SK-N-SH (cell line): ENCODE results near the gene NPW. TPM values are rescaled to one million over a fixed set of nuclear protein-coding genes. Genes with fewer than 3 reads are reported as not detected.

Experiments
- CTCF ChIA-PET: fragments of 300-600, 350-600 bp; formaldehyde crosslinking; extraction: SDS; loops from one replicate; lab custom pipeline; 2021; lab: Yijun Ruan, JAX
- POLR2A ChIA-PET: fragments of 350-600 bp; sonication (Branson Sonifier 250); formaldehyde crosslinking; extraction: SDS; loops from one replicate; lab custom pipeline; 2020; ENCODE audit warnings: antibody characterized with exemption, inconsistent platforms; lab: Yijun Ruan, JAX
- DNase-seq: peaks from one replicate; pipeline ENCODE4 v3.0.0; 2012
- H2AFZ ChIP-seq: fragments of 200-600 bp; sonication (generic); 2 replicates; pipeline ENCODE4 v1.8.1; 2016; ENCODE audit warnings: antibody characterized with exemption, mild to moderate bottlenecking, low read depth
- H3F3A ChIP-seq: fragments of 200-600 bp; sonication (generic); replicated peaks from 2 replicates; pipeline ENCODE3; 2016; ENCODE audit warnings: antibody characterized with exemption, mild to moderate bottlenecking; ENCODE audit not compliant: insufficient read depth
- H3K27ac ChIP-seq, 2 experiments: fragments of 200-500 bp in 1 of 2; fragments of 200-600 bp in 1 of 2; sonication (Bioruptor generic) in 1 of 2; sonication (generic), shearing (Covaris generic) in 1 of 2; 2 replicates each; pipeline versions ENCODE4 v1.5.1 to v1.6.1; 2014 to 2016; ENCODE audit warnings: low read depth in 2 of 2, inconsistent platforms in 1 of 2, low read length in 1 of 2, mild to moderate bottlenecking in 1 of 2, mixed read lengths in 1 of 2
- H3K27me3 ChIP-seq: fragments of 200-600 bp; sonication (generic), shearing (Covaris generic); 2 replicates; pipeline ENCODE4 v1.6.1; 2016; ENCODE audit warnings: mixed run types; ENCODE audit not compliant: insufficient read depth
- H3K36me3 ChIP-seq, 2 experiments: fragments of 200-500 bp in 1 of 2; fragments of 200-600 bp in 1 of 2; sonication (Bioruptor generic) in 1 of 2; sonication (generic) in 1 of 2; replicated peaks in 1 of 2; 2 replicates each; pipeline versions ENCODE3 to v1.5.1; 2014 to 2016; ENCODE audit warnings: low read length in 1 of 2, mild to moderate bottlenecking in 1 of 2; ENCODE audit not compliant: insufficient read depth in 2 of 2, control insufficient read depth in 1 of 2
- H3K4me1 ChIP-seq, 2 experiments: fragments of 200-500 bp in 1 of 2; fragments of 200-600 bp in 1 of 2; sonication (Bioruptor generic) in 1 of 2; sonication (generic), shearing (Covaris generic) in 1 of 2; 2 replicates each; pipeline versions ENCODE4 v1.5.1 to v1.6.1; 2014 to 2016; ENCODE audit warnings: low read depth in 1 of 2, low read length in 1 of 2, mixed run types in 1 of 2; ENCODE audit not compliant: insufficient read depth in 2 of 2, control insufficient read depth in 1 of 2
- H3K4me2 ChIP-seq: fragments of 200-600 bp; sonication (generic), shearing (Covaris generic); 2 replicates; pipeline ENCODE4 v1.6.1; 2017; ENCODE audit warnings: mixed run types
- H3K4me3 ChIP-seq, 2 experiments: fragments of 200-500 bp in 1 of 2; fragments of 200-600 bp in 1 of 2; sonication (Bioruptor generic) in 1 of 2; sonication (generic), shearing (Covaris generic) in 1 of 2; 2 replicates each; pipeline versions ENCODE4 v1.5.1 to v1.8.1; 2014 to 2016; ENCODE audit warnings: low read depth in 2 of 2, inconsistent platforms in 1 of 2, low read length in 1 of 2, mild to moderate bottlenecking in 1 of 2, mixed read lengths in 1 of 2, moderate library complexity in 1 of 2
- H3K79me2 ChIP-seq: fragments of 200-600 bp; sonication (generic); 2 replicates; pipeline ENCODE4 v1.8.1; 2017; ENCODE audit warnings: mild to moderate bottlenecking; ENCODE audit not compliant: insufficient read depth
- H3K9ac ChIP-seq: fragments of 200-600 bp; sonication (generic); 2 replicates; pipeline ENCODE4 v1.6.1; 2017; ENCODE audit warnings: mixed run types
- H3K9me2 ChIP-seq: fragments of 200-600 bp; sonication (generic); 2 replicates; pipeline ENCODE4 v1.6.1; 2017; ENCODE audit warnings: mixed run types
- H3K9me3 ChIP-seq: fragments of 200-600 bp; sonication (generic); 2 replicates; pipeline ENCODE4 v1.6.1; 2017; ENCODE audit warnings: mixed run types, mild to moderate bottlenecking, moderate library complexity
- H4K20me1 ChIP-seq: fragments of 200-600 bp; sonication (generic); 2 replicates; pipeline ENCODE4 v1.6.1; 2017; ENCODE audit warnings: mild to moderate bottlenecking, mixed run types; ENCODE audit not compliant: insufficient read depth
- EP300 ChIP-seq, 2 experiments: IDR thresholded peaks; 2 replicates each; pipeline versions ENCODE4 v1.4.0 to v1.6.1; 2012; ENCODE audit warnings: borderline replicate concordance in 1 of 2, low read depth in 1 of 2, low read length in 1 of 2
- EZH2phosphoT487 ChIP-seq: fragments of 200-600 bp; sonication (generic); IDR thresholded peaks from 2 replicates; pipeline ENCODE4 v1.6.1; 2017; ENCODE audit warnings: low read depth, mixed run types, mild to moderate bottlenecking, antibody characterized with exemption, moderate library complexity, borderline replicate concordance
- JUND ChIP-seq: IDR thresholded peaks from 2 replicates; pipeline ENCODE4 v1.4.0; 2012
- MAX ChIP-seq: IDR thresholded peaks from 2 replicates; pipeline ENCODE4 v1.4.0; 2012; ENCODE audit warnings: low read depth
- MEF2A ChIP-seq: IDR thresholded peaks from 2 replicates; pipeline ENCODE4 v1.4.0; 2012; ENCODE audit warnings: low read depth, borderline replicate concordance
- SMC3 ChIP-seq: IDR thresholded peaks from 2 replicates; pipeline ENCODE4 v1.6.1; 2012; ENCODE audit warnings: low read depth, low read length, improper control_type of control experiment
- TEAD4 ChIP-seq: IDR thresholded peaks from 2 replicates; pipeline ENCODE4 v1.4.0; 2012; ENCODE audit warnings: mild to moderate bottlenecking, borderline replicate concordance; ENCODE audit not compliant: insufficient read depth
- USF1 ChIP-seq: IDR thresholded peaks from 2 replicates; pipeline ENCODE4 v1.4.0; 2012; ENCODE audit warnings: low read depth, borderline replicate concordance
- WGBS: methylation state at CpG from one replicate; pipeline ENCODE4 v1.1.6; 2017; ENCODE audit warnings: low lambda C conversion rate; 5-methylcytosine and 5-hydroxymethylcytosine counted together
- polyA plus RNA-seq, 3 experiments: library from polyadenylated mRNA; depleted of rRNA; stranded (reverse); fragments of >200 nt; gene quantifications; 2 replicates each; pipeline ENCODE4 v1.2.3, GENCODE V29; 2012
- TF ChIP-seq, protein P1 (sequence below): fragments of 150-350 bp; IDR thresholded peaks from 2 replicates; pipeline ENCODE4 v1.6.1; 2017; ENCODE audit warnings: antibody characterized with exemption, low read length, low read depth, borderline replicate concordance

Gene NPW
- polyA plus RNA-seq, 1 of the 3 experiments (the other 2 are of a cell fraction): 1.1 TPM

DNA sequence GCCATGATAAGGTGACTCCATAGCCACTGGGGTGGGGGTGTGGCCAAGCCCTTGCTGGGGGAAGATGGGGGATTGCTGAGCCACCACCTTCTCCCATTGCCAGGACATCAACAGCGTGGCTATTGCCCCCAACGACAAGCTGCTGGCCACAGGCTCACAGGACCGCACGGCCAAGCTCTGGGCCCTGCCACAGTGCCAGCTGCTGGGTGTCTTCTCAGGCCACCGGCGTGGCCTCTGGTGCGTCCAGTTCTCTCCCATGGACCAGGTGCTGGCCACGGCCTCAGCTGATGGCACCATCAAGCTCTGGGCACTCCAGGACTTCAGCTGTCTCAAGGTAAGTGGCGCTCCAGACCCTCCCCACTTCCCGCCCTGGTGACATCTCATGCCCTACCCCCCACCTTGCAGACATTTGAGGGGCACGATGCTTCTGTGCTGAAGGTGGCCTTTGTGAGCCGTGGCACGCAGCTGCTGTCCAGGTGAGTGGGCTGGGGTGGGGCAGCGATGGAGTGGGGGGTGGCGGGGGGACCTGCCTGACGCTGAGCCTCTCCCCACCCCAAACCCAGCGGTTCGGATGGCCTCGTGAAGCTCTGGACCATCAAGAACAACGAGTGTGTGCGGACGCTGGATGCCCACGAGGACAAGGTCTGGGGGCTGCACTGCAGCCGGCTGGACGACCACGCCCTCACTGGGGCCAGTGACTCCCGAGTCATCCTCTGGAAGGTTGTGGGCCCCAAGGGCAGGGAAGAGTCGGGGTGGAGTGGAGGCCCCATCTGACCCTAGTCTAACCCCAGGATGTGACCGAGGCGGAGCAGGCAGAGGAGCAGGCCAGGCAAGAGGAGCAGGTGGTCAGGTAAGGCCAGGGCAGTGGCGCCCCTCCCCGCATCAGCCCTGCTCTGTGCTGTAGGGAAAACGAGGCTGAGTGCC, 42.4 kb upstream of the NPW start:
- Histone ChIP-seq H3K79me2 (peaks cover 20% of the 10 kb centered on the region), H3K4me1 (peaks cover 0 to 10% of the 10 kb centered on the region in 2 experiments; a peak in 1 of 4 replicates), H3K27me3 (no peaks in the 10 kb centered on the region), H3K27ac (no peak overlapping the region), H3K9ac (no peak overlapping the region), H3F3A (peaks cover 7% of the 10 kb centered on the region), H3K4me2 (no peak overlapping the region), H3K9me3 (no peaks in the 10 kb centered on the region), H3K9me2 (no peaks in the 10 kb centered on the region), H3K36me3 (peaks cover 7 to 49% of the 10 kb centered on the region in 2 experiments), H3K4me3 (no peak overlapping the region), H2AFZ (no peak overlapping the region), H4K20me1 (no peaks in the 10 kb centered on the region)
- ChIA-PET POLR2A (interaction anchor here (0.6 kb wide), 1 partner anchor 13 kb away, joined by 4 read pairs; the partner anchor contains the start of gene RPS2), CTCF (interaction anchor here (1.3 kb wide), 1 partner anchor 9 kb away, joined by 3 read pairs; no protein-coding TSS in a partner anchor)
- DNase-seq: no peak
- TF ChIP-seq JUND (no peak), MEF2A (no peak)
- TF ChIP-seq, protein P1, sequence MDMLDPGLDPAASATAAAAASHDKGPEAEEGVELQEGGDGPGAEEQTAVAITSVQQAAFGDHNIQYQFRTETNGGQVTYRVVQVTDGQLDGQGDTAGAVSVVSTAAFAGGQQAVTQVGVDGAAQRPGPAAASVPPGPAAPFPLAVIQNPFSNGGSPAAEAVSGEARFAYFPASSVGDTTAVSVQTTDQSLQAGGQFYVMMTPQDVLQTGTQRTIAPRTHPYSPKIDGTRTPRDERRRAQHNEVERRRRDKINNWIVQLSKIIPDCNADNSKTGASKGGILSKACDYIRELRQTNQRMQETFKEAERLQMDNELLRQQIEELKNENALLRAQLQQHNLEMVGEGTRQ: no peak
- WGBS: 91% methylated on average over 28 of the region's 33 CpGs

DNA sequence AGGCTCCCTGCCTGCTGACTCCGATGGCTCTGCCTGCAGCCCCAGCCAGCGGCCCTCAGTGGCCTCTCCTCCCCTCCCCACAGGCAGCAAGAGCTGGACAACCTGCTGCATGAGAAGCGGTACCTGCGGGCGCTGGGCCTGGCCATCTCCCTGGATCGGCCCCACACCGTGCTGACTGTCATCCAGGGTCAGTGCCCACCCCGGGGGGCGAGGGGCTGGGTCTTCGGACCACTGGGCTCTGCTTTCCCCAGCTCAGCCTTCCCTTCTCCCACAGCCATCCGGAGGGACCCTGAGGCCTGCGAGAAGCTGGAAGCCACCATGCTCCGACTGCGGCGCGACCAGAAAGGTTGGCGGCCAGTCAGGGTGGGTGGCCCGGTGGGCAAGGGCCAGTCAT, 41.7 kb upstream of the NPW start:
- peaks cover 13% of the 10 kb centered on the region for H3K79me2 ChIP-seq
- no peak overlapping the region for H3K27ac ChIP-seq
- no peak overlapping the region for H3K4me3 ChIP-seq
- H3K4me1 ChIP-seq: peaks cover 0 to 5% of the 10 kb centered on the region in 2 experiments; a peak in 1 of 4 replicates
- no peaks in the 10 kb centered on the region for H3K27me3 ChIP-seq
- CTCF ChIA-PET: no interaction called here
- no peak overlapping the region for H2AFZ ChIP-seq
- no peak for DNase-seq
- H4K20me1 ChIP-seq: no peaks in the 10 kb centered on the region
- no peak overlapping the region for H3K4me2 ChIP-seq
- H3F3A ChIP-seq: peaks cover 7% of the 10 kb centered on the region
- no peaks in the 10 kb centered on the region for H3K9me3 ChIP-seq
- H3K9ac ChIP-seq: no peak overlapping the region
- no peaks in the 10 kb centered on the region for H3K9me2 ChIP-seq
- TF ChIP-seq EP300 (IDR thresholded peaks at IDR 0.05; ENCODE audit: borderline replicate concordance in 1 of 2, low read depth in 1 of 2, low read length in 1 of 2): no peak
- TF ChIP-seq EZH2phosphoT487: no peak
- TF ChIP-seq TEAD4: no peak
- TF ChIP-seq MAX: no peak
- TF ChIP-seq USF1: no peak
- TF ChIP-seq SMC3: no peak
- WGBS: no CpG with 5 or more reads among the region's 18 CpGs
- H3K36me3 ChIP-seq: peaks cover 7 to 49% of the 10 kb centered on the region in 2 experiments
- POLR2A ChIA-PET: no interaction called here
